Neural crest cell (in vitro differentiated cells): ENCODE results near the gene TSPAN7. TPM values are rescaled to one million over a fixed set of nuclear protein-coding genes. Genes with fewer than 3 reads are reported as not detected.

Experiments used
- DNase-seq: peaks from one replicate; pipeline ENCODE4 v3.0.0; 2021; ENCODE audit warnings: low read depth, mixed read lengths, low spot score
- H3K27ac Mint-ChIP-seq: one replicate; pipeline ENCODE4 v1.8.0; 2021; ENCODE audit warnings: mild to moderate bottlenecking, mixed read lengths; ENCODE audit not compliant: unreplicated experiment
- H3K27me3 Mint-ChIP-seq: 2 replicates; pipeline ENCODE4 v1.8.0; 2021; ENCODE audit warnings: low read depth, mild to moderate bottlenecking, mixed read lengths
- H3K36me3 Mint-ChIP-seq: 2 replicates; pipeline ENCODE4 v1.8.0; 2021; ENCODE audit warnings: low read depth, mild to moderate bottlenecking, mixed read lengths
- H3K4me1 Mint-ChIP-seq: 2 replicates; pipeline ENCODE4 v1.8.0; 2021; ENCODE audit warnings: mixed read lengths
- H3K4me3 Mint-ChIP-seq: one replicate; pipeline ENCODE4 v1.8.0; 2021; ENCODE audit warnings: mild to moderate bottlenecking, mixed read lengths
- H3K9me3 Mint-ChIP-seq: 2 replicates; pipeline ENCODE4 v1.8.0; 2021; ENCODE audit warnings: mixed read lengths
- CTCF ChIP-seq: fragments of 200-600 bp; sonication (generic); conservative IDR thresholded peaks from 2 replicates; pipeline ENCODE4 v1.5.0; 2021; ENCODE audit warnings: antibody characterized with exemption, mild to moderate bottlenecking
- total RNA-seq: library from RNA; stranded (reverse); gene quantifications from 2 replicates; pipeline ENCODE4 v1.2.1, GENCODE V29; 2021

The TSPAN7 gene
- total RNA-seq, 1 donor from 2014 or later: 9.1 TPM

- Mint-ChIP-seq H3K4me3 (no peak overlapping the region), H3K9me3 (no peaks in the 10 kb centered on the region), H3K4me1 (peaks cover 6% of the 10 kb centered on the region), H3K27ac (no peak overlapping the region), H3K36me3 (no peaks in the 10 kb centered on the region), H3K27me3 (no peaks in the 10 kb centered on the region)
- no peak for TF ChIP-seq CTCF
- DNase-seq: no peak
Measured at GRCh38 chrX:38661561-38661960, 100.2 kb downstream of the TSPAN7 start.

GRCh38 chrX:38662640-38663039 lies 101.3 kb downstream of the TSPAN7 start:
- no peaks in the 10 kb centered on the region for H3K9me3 Mint-ChIP-seq
- no peak for TF ChIP-seq CTCF
- no peak overlapping the region for H3K4me3 Mint-ChIP-seq
- peaks cover 6% of the 10 kb centered on the region for H3K4me1 Mint-ChIP-seq
- no peaks in the 10 kb centered on the region for H3K36me3 Mint-ChIP-seq
- no peak for DNase-seq
- no peak overlapping the region for H3K27ac Mint-ChIP-seq
- H3K27me3 Mint-ChIP-seq: no peaks in the 10 kb centered on the region

- H3K27ac Mint-ChIP-seq: no peak overlapping the region
- no peaks in the 10 kb centered on the region for H3K9me3 Mint-ChIP-seq
- H3K4me1 Mint-ChIP-seq: no peaks in the 10 kb centered on the region
- peak; percentile 20 for DNase-seq
- peak; percentile 65 for TF ChIP-seq CTCF
- no peaks in the 10 kb centered on the region for H3K27me3 Mint-ChIP-seq
- H3K4me3 Mint-ChIP-seq: no peak overlapping the region
- no peaks in the 10 kb centered on the region for H3K36me3 Mint-ChIP-seq
Measured at GRCh38 chrX:38664285-38664684, 102.9 kb downstream of the TSPAN7 start.

- Mint-ChIP-seq H3K27ac (peak overlapping the region; percentile 57), H3K27me3 (no peaks in the 10 kb centered on the region), H3K4me1 (no peaks in the 10 kb centered on the region), H3K9me3 (peaks cover 2% of the 10 kb centered on the region), H3K4me3 (no peak overlapping the region), H3K36me3 (no peaks in the 10 kb centered on the region)
- DNase-seq: no peak
- TF ChIP-seq CTCF: no peak
Measured at GRCh38 chrX:38666909-38667308, 105.6 kb downstream of the TSPAN7 start.

GRCh38 chrX:38668771-38669170 lies 107.4 kb downstream of the TSPAN7 start:
- no peak for TF ChIP-seq CTCF
- H3K27ac Mint-ChIP-seq: no peak overlapping the region
- no peaks in the 10 kb centered on the region for H3K27me3 Mint-ChIP-seq
- peaks cover 5% of the 10 kb centered on the region for H3K4me1 Mint-ChIP-seq
- DNase-seq: no peak
- H3K36me3 Mint-ChIP-seq: no peaks in the 10 kb centered on the region
- no peak overlapping the region for H3K4me3 Mint-ChIP-seq
- H3K9me3 Mint-ChIP-seq: peaks cover 2% of the 10 kb centered on the region

GRCh38 chrX:38669428-38669827 lies 108.1 kb downstream of the TSPAN7 start:
- no peak for TF ChIP-seq CTCF
- Mint-ChIP-seq H3K9me3 (peaks cover 2% of the 10 kb centered on the region), H3K27ac (no peak overlapping the region), H3K4me3 (no peak overlapping the region), H3K4me1 (peaks cover 5% of the 10 kb centered on the region), H3K36me3 (no peaks in the 10 kb centered on the region), H3K27me3 (no peaks in the 10 kb centered on the region)
- DNase-seq: no peak
